Caco-2 (cell line): Measurements from ENCODE around the gene TGIF1. TPM values are rescaled to one million over a fixed set of nuclear protein-coding genes. Genes with fewer than 3 reads are reported as not detected.

Experiments
- BruUV-seq: library from RNA; stranded (reverse); fragments of 400-500 nt; replicated peaks from 2 replicates; lab custom pipeline; 2021; lab: Mats Ljungman, UMichigan
- CTCF ChIA-PET: fragments of 300-600 bp; sonication (Branson Sonifier 250); formaldehyde crosslinking; loops from one replicate; lab custom pipeline; 2022; ENCODE audit warnings: antibody characterized with exemption; lab: Charles Lee
- POLR2A ChIA-PET: fragments of 300-600 bp; sonication (Branson Sonifier 250); formaldehyde crosslinking; loops from one replicate; lab custom pipeline; 2022; ENCODE audit warnings: antibody characterized with exemption; lab: Charles Lee
- DNase-seq, 2 experiments: peaks; one replicate each; pipeline versions ENCODE4 v3.0.0 to v3.0.0-alpha.2; 2020 to 2022
- H3K27me3 ChIP-seq: replicated peaks from 2 replicates; pipeline ENCODE4 v1.6.0; 2011; ENCODE audit warnings: low read length; ENCODE audit not compliant: control insufficient read depth, insufficient read depth
- H3K36me3 ChIP-seq: 2 replicates; pipeline ENCODE4 v1.5.1; 2011; ENCODE audit warnings: low read length; ENCODE audit not compliant: control insufficient read depth, insufficient read depth
- H3K4me1 ChIP-seq: fragments of 250-450 bp; sonication (Bioruptor Pico); 2 replicates; pipeline ENCODE4 v1.5.1; 2020; ENCODE audit warnings: mild to moderate bottlenecking
- H3K4me3 ChIP-seq: 2 replicates; pipeline ENCODE4 v1.5.1; 2011; ENCODE audit warnings: low read depth, mild to moderate bottlenecking, control low read depth, low read length
- H3K9me3 ChIP-seq: fragments of 250-450 bp; sonication (Bioruptor Pico); 2 replicates; pipeline ENCODE4 v1.5.1; 2020; ENCODE audit warnings: mild to moderate bottlenecking, moderate library complexity
- H3K27ac Mint-ChIP-seq: one replicate; pipeline ENCODE4 v1.8.0; 2022; ENCODE audit warnings: mixed read lengths; ENCODE audit not compliant: unreplicated experiment
- H3K27me3 Mint-ChIP-seq: one replicate; pipeline ENCODE4 v1.8.0; 2022; ENCODE audit warnings: mixed read lengths; ENCODE audit not compliant: insufficient read depth, unreplicated experiment
- H3K36me3 Mint-ChIP-seq: one replicate; pipeline ENCODE4 v1.8.0; 2022; ENCODE audit warnings: mild to moderate bottlenecking, mixed read lengths; ENCODE audit not compliant: insufficient read depth, unreplicated experiment
- H3K4me1 Mint-ChIP-seq: one replicate; pipeline ENCODE4 v1.8.0; 2022; ENCODE audit warnings: low read depth, mixed read lengths; ENCODE audit not compliant: unreplicated experiment
- H3K4me3 Mint-ChIP-seq: one replicate; pipeline ENCODE4 v1.8.0; 2022; ENCODE audit warnings: mild to moderate bottlenecking, moderate library complexity, mixed read lengths; ENCODE audit not compliant: unreplicated experiment
- H3K9me3 Mint-ChIP-seq: one replicate; pipeline ENCODE4 v1.8.0; 2022; ENCODE audit warnings: mixed read lengths; ENCODE audit not compliant: unreplicated experiment
- intact Hi-C: fragments of 100-400 bp; cut with micrococcal nuclease; formaldehyde crosslinking; loops from one replicate; pipeline ENCODE4 v1.10.0; 2022; ENCODE audit not compliant: unreplicated experiment
- total RNA-seq: library from RNA; stranded (reverse); gene quantifications from 2 replicates; pipeline ENCODE4 v1.2.3, GENCODE V29; 2022
- TF ChIP-seq, protein P1 (sequence below), 2 experiments: fragments of 200-600 bp in 1 of 2; IDR thresholded peaks; 1 replicate in 1 of 2; 2 replicates in 1 of 2; pipeline versions ENCODE4 v1.5.1 to v1.8.0; 2011 to 2022; ENCODE audit warnings: antibody characterized with exemption in 1 of 2, control low read depth in 1 of 2, inconsistent platforms in 1 of 2, low read depth in 1 of 2, low read length in 1 of 2, mild to moderate bottlenecking in 1 of 2, moderate library complexity in 1 of 2; ENCODE audit not compliant: insufficient read depth in 1 of 2, severe bottlenecking in 1 of 2, unreplicated experiment in 1 of 2

Gene TGIF1
- total RNA-seq, 1 experiment from 2014 or later = 107 TPM

GRCh38 chr18:3452750-3453539 lies 3.0 kb downstream of the TGIF1 start:
- Mint-ChIP-seq H3K4me1 (peaks cover 25% of the 10 kb centered on the region), H3K4me3 (peak overlapping the region; percentile 87), H3K27ac (peak overlapping the region; percentile 97), H3K27me3 (no peaks in the 10 kb centered on the region), H3K36me3 (peaks cover 97% of the 10 kb centered on the region), H3K9me3 (no peaks in the 10 kb centered on the region)
- TF ChIP-seq, protein P1, sequence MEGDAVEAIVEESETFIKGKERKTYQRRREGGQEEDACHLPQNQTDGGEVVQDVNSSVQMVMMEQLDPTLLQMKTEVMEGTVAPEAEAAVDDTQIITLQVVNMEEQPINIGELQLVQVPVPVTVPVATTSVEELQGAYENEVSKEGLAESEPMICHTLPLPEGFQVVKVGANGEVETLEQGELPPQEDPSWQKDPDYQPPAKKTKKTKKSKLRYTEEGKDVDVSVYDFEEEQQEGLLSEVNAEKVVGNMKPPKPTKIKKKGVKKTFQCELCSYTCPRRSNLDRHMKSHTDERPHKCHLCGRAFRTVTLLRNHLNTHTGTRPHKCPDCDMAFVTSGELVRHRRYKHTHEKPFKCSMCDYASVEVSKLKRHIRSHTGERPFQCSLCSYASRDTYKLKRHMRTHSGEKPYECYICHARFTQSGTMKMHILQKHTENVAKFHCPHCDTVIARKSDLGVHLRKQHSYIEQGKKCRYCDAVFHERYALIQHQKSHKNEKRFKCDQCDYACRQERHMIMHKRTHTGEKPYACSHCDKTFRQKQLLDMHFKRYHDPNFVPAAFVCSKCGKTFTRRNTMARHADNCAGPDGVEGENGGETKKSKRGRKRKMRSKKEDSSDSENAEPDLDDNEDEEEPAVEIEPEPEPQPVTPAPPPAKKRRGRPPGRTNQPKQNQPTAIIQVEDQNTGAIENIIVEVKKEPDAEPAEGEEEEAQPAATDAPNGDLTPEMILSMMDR (IDR thresholded peaks at IDR 0.05; ENCODE audit: insufficient read depth in 1 of 2, low read depth in 1 of 2, low read length in 1 of 2, severe bottlenecking in 1 of 2, unreplicated experiment in 1 of 2) = no peak
- BruUV-seq = no TSS peak
- peak overlapping the region; percentile 60 for H3K4me3 ChIP-seq
- H3K36me3 ChIP-seq = peaks cover 4% of the 10 kb centered on the region; the same call in 1 of the 2 replicates
- peaks cover 33% of the 10 kb centered on the region for H3K4me1 ChIP-seq
- CTCF ChIA-PET = interaction anchor here (1.3 to 1.5 kb wide), 2 partner anchors 171 to 213 kb away, joined by 3 to 7 read pairs; no protein-coding TSS in a partner anchor
- no peak for DNase-seq
- POLR2A ChIA-PET = interaction anchor here (1.5 to 2.5 kb wide), 5 partner anchors 141 to 213 kb away, joined by 5 to 23 read pairs (median 8); no protein-coding TSS in a partner anchor
- intact Hi-C loops = loop anchor here (10.0 kb wide), 1 partner anchor 598 kb away; no protein-coding TSS in a partner anchor
- H3K27me3 ChIP-seq = no peaks in the 10 kb centered on the region
- H3K9me3 ChIP-seq = no peaks in the 10 kb centered on the region

- ChIA-PET CTCF (interaction anchor here (0.7 to 1.3 kb wide), 5 partner anchors 149 to 217 kb away, joined by 3 to 6 read pairs (median 4); no protein-coding TSS in a partner anchor), POLR2A (interaction anchor here (0.6 to 2.5 kb wide), 6 partner anchors 33 to 212 kb away, joined by 3 to 23 read pairs (median 4); no protein-coding TSS in a partner anchor)
- H3K4me3 Mint-ChIP-seq = peak overlapping the region; percentile 87
- BruUV-seq = no TSS peak
- Histone ChIP-seq H3K4me3 (peak overlapping the region; percentile 60), H3K9me3 (no peaks in the 10 kb centered on the region), H3K36me3 (peaks cover 6% of the 10 kb centered on the region), H3K27me3 (no peaks in the 10 kb centered on the region), H3K4me1 (peaks cover 41% of the 10 kb centered on the region)
- H3K27ac Mint-ChIP-seq = peak overlapping the region; percentile 97
- intact Hi-C loops = loop anchor here (1.0 to 10.0 kb wide), 2 partner anchors 172 to 599 kb away; no protein-coding TSS in a partner anchor
- H3K4me1 Mint-ChIP-seq = peaks cover 32% of the 10 kb centered on the region
- H3K9me3 Mint-ChIP-seq = no peaks in the 10 kb centered on the region
- H3K36me3 Mint-ChIP-seq = peaks cover 97% of the 10 kb centered on the region
- peak; percentile 50 to 57 for DNase-seq
- TF ChIP-seq, protein P1 (IDR thresholded peaks at IDR 0.05; ENCODE audit: insufficient read depth in 1 of 2, low read depth in 1 of 2, low read length in 1 of 2, severe bottlenecking in 1 of 2, unreplicated experiment in 1 of 2) = no peak
- no peaks in the 10 kb centered on the region for H3K27me3 Mint-ChIP-seq
Measured at GRCh38 chr18:3453540-3454364, 3.8 kb downstream of the TGIF1 start.
